Mammary epithelial cell (primary cell): ENCODE data around the gene LCK.

Source experiments
- CTCF ChIP-seq, 2 donors: IDR thresholded peaks in 1 of 2; conservative IDR thresholded peaks in 1 of 2; 2 replicates each; pipeline ENCODE4 v1.5.1; 2011 to 2012; ENCODE audit warnings: inconsistent platforms in 2 of 2, low read length in 2 of 2, mild to moderate bottlenecking in 2 of 2, control low read depth in 1 of 2, low read depth in 1 of 2; ENCODE audit not compliant: insufficient read depth in 1 of 2; ENCODE audit errors: extremely low read depth in 1 of 2
- EZH2 ChIP-seq: IDR thresholded peaks from 2 replicates; pipeline ENCODE4 v1.6.1; 2012; ENCODE audit warnings: low read length, inconsistent platforms, borderline replicate concordance

- TF ChIP-seq CTCF (conservative IDR thresholded peaks at IDR 0.05 in 1 of 2, IDR thresholded peaks at IDR 0.05 in 1 of 2; ENCODE audit: extremely low read depth in 1 of 2, insufficient read depth in 1 of 2, low read depth in 1 of 2, low read length in 2 of 2) (no peak), EZH2 (no peak)
Observed at GRCh38 chr1:32265846-32266245, 14.8 kb downstream of the LCK start.
